GM19099 (cell line): ENCODE data around the gene SMAD5.

Experiments used
- POLR2A ChIP-seq: IDR thresholded peaks from 3 replicates; pipeline ENCODE4 v1.6.1; 2011; ENCODE audit warnings: low read depth; ENCODE audit not compliant: insufficient read length; ENCODE audit errors: extremely low read depth

Gene SMAD5

DNA sequence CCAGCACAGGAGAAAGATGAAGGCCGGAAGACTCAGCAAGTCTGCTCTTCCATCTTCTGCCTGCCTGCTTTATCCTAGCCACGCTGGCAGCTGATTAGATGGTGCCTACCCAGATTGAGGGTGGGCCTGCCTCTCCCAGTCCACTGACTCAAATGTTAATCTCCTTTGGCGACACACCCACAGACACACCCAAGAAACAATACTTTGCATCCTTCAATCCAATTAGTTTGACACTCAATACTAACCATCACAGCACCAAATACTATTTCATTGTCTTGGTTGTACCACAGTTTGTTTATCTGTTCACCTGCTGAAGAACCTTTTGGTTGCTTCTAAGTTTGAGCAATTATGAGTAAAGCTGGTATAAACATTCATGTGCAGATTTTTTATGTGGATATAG, 36.6 kb downstream of the SMAD5 start:
- no peak for TF ChIP-seq POLR2A

DNA sequence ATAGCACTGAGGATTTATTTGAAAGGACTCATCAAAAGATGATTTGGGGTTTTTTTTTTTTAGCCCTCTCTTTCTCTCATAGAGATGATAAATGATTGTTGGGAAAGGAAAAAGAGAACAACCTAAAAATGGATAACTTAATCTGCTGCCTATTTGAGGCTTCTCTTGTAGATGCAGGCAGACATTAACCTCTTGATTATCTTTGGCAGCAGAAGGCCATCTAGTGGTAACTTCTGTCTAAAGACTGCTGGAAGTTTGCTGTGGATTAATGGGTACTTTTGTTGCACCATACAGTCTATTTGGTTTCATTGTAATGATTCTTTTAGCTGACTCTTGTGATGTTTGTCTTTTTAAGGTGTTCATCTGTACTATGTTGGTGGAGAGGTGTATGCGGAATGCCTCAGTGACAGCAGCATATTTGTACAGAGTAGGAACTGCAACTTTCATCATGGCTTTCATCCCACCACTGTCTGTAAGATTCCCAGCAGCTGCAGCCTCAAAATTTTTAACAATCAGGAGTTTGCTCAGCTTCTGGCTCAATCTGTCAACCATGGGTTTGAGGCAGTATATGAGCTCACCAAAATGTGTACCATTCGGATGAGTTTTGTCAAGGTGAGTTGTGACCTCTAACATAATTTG, 41.5 kb downstream of the SMAD5 start:
- TF ChIP-seq POLR2A = no peak

- no peak for TF ChIP-seq POLR2A
Observed at GRCh38 chr5:136182618-136183017, 50.0 kb downstream of the SMAD5 start.

DNA sequence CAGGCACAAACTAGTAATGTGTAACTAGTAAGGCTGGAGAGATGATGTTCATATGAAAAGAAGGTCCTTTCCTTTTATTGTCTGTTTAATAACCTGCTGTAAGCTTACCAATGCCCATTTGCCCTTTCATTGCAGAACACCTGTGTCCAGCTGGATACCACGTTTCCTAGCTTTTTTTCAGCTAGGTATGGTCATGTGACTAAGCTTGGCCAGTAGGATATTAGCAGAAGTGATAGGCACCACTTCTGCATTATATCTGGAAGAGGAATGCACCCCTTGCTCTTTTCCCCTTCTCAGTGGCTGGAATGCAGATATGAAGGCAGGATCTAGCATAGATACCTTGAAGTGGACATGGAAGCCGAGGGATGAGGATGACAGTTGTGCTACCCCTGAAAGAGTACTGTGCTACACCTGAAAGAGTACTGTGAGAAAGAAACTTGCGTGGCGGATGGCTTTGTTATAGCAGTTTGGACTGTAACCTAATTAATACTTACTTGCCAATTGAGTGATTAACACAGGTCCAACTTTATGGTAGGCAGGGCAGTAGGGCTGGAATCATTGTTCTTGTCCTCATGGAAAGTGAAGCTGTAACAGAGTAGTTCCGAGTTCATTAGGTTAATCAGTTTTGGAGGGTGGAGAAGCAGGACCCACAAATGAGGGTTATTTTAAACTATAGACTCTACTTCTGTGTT, 53.5 kb downstream of the SMAD5 start:
- no peak for TF ChIP-seq POLR2A

DNA sequence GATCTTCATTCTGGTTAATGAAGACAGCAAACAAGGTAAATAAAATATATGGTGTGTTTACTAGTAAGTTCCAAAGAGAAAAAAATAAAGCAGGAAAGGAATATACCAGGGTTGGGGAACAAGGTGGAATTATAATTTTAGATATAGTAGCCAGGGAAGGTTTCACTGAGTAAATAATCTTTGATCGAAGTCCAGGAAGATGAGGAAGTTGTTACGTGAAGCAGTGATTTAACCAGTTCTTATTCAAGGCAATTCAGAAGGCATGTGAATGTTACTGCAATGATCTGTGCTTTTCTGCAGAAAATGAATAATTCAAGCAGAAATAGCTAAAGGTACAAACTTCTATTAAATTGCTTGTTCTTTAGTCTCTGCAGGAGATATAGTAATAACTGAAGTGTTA, 54.2 kb downstream of the SMAD5 start:
- no peak for TF ChIP-seq POLR2A

DNA sequence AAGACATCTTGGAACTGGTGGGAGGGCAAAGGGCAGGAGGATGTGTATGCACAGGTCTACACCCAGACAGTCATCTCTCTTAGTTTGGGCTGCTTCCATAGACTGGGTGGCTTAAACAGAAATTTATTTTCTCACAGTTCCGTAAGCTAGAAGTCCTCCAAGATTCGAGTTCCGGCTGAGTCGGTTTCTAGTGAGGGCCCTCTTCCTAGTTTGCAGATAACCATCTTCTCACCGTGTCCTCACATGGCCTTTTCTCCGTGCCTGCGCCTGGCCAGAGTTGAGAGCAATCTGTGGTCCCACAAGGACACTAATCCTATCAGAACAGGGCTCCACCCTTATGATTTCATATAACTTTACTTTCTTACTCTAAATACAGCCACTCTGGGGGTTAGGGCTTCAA, 56.2 kb downstream of the SMAD5 start:
- no peak for TF ChIP-seq POLR2A

GRCh38 chr5:136190091-136190720, 57.6 kb downstream of the SMAD5 start:
- TF ChIP-seq POLR2A = no peak

GRCh38 chr5:136190904-136191303, 58.3 kb downstream of the SMAD5 start:
- no peak for TF ChIP-seq POLR2A

DNA sequence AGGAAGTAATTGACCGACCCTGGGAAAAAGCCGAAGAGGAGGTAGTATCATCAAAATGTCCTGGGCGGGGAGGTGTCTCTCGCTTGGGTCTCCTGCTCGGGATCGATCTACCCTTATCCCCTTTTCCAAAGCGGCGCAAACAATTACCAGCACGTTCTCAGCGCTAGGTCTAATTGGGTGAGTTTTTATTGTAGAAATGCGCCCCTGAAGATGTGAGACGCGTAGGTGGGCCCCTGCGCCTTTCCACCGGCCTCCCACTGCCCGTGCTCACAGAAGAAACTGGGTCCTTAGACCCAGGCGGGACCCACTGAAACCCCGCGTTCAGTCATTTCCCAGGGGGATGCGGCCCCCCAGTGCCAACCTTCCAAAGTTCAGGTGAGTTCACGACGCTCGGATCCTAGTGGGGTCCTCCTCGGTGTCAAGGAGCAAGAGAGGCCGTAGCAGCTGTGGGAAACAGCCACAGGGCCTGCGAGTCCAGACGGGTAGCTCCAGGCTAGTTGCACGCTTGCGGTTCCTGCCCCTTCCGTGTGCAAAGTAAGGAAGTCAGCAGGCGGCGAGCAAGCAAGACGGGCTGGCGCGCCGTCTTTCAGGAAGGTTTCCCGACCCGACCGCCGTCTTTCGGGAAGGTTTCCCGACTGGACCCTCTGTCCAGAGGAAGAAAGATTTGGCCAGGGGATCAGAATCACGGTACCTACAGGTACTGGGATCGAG, 58.8 kb downstream of the SMAD5 start:
- no peak for TF ChIP-seq POLR2A

GRCh38 chr5:136192015-136192525, 59.4 kb downstream of the SMAD5 start:
- TF ChIP-seq POLR2A = no peak

- TF ChIP-seq POLR2A = no peak
Observed at GRCh38 chr5:136192526-136193321, 60.1 kb downstream of the SMAD5 start, which contains the start of gene SMIM32. Gene SMIM32 (minus strand): TSS chr5:136193162. CDS start chr5:136192524, 638 bp downstream.

GRCh38 chr5:136193322-136193935, 60.8 kb downstream of the SMAD5 start:
- no peak for TF ChIP-seq POLR2A

DNA sequence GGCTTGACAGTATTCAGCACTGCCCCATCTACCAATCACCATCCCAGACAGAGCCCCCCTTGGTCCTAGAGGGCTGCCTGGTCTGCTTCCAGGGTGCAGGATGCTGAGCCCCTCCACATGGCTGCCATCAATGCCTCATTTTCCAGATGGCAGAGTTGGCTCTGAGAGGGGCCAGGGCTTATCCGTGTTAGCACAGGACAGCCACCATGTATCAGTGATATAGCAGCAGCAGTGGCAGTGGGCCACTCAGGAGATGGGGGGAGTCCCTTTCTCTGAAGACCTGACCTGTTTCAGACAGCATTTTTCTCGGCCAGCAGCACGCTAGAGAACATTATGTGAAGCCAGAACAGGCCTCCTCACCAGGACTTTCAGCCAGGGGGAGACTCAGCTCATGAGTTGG, 61.9 kb downstream of the SMAD5 start:
- TF ChIP-seq POLR2A = no peak

- no peak for TF ChIP-seq POLR2A
Observed at GRCh38 chr5:136195971-136196820, 63.6 kb downstream of the SMAD5 start.
